ENCODE data around the gene MASP1.
A peak's percentile ranks its signal among the peaks of the same experiment; 100 is the strongest.
"Not testable (repeated sequence)": the region's sequence is repeated elsewhere in the genome, so short reads cannot be mapped to it uniquely, and the experiment has no call there.

The MASP1 gene

DNA sequence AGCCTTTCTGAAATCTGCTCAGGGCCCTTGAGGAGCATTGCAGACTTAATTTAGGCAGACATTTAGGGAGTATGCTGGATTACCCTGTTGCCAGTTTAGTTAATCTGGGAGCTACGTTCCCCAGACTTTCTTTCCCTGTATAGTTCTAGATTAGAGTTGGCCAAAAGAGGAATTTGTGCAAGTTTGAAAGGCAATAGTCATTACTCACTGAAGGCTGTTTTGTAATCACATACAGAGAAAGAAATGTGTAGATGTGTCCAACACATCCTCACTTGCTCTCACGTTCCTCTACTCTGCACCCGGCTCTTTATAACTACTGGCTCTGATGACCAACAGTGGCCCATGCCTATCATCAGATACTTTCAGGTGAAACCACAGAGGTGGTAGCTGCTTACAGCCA lies 24.2 kb downstream of the MASP1 start:
- FAIRE-seq (no peak), DNase-seq (ENCODE audit: insufficient read length, low spot score) (no peak)

DNA sequence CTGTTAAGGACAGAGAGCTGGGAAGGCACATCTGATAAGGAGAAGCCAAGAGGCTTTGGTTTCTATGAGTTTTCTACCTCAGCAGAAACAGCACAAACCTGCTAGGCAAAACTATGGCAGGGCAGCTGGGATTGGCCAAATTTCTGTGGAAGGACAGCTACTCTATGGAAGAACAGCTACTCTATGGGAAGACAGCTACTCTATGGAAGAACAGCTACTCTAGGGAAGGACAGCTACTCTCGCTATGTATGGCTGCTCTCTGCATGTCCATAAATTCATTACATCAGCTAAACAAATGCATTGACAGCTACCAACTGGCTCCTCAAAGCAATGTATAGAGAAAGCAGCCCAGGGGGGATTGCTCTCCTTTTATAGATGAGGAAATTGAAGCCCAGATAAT lies 24.8 kb downstream of the MASP1 start:
- no peak for FAIRE-seq

DNA sequence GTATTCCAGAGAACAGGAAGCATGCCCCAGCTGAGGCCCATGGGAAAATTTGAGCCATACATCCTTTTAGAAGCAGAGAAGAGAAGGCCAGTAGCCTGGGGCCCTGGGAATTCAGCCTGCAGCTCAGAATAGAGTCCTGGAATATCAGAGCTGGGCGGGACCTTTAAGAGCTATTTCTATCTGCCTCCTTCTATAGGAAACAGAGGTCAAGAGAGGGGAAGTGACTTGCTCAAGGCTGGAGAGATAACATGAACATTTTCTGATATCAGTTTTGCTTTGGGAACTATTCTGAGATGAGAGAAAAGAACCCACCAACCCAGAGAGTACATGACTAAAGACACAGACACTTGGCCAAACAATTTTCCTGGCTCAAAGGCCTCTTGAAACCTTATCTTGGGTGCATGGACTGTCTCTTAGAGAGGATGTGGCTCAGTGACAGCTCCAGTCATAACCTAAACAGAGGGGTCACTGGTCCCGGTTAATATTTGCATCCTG lies 26.0 kb downstream of the MASP1 start:
- DNase-seq (ENCODE audit: insufficient read length, low spot score) (no peak), FAIRE-seq (no peak)

More for the DNA sequence above, 24.8 kb downstream of the MASP1 start:
- no peak for DNase-seq (ENCODE audit: insufficient read length, low spot score)

DNA sequence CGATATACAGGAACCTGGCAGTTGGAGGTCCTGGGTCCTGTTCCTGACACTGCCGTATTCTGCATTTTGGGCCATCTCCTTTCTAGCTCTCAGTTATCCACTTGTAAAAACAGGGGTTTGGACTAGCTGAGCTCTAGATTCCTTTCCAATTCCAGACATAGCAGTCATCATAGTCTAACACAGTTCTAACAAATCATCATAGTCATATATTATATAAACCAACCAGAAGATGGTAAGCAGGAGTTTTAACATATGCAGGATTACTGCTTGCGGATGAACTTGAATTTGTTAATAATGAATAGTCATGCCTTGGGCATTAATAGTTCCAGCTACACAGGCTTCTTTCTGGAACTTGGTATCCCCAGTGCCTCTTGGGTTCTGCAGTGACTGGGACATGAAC lies 26.6 kb downstream of the MASP1 start:
- FAIRE-seq = no peak

DNA sequence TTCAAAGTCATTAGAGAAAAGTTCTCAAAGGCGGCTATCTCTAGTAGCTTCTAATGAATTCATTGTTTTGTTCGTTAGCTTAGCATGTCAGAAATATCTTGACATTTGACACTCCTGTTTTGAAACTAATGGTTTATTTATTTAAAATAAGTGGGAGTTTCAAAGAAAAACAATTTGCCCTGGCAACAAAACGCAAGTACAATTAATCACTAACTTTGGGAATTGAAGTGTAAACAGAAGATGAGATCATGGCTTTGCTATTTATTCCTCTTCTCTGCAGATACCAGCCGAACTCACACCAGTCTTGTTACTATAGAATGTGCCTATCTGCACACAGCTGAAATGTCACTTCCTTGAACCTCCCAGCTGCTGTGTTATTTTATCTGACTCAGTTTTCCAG lies 27.5 kb downstream of the MASP1 start:
- DNase-seq (ENCODE audit: insufficient read length, low spot score) (no peak), FAIRE-seq (no peak)

More for the DNA sequence above, 26.6 kb downstream of the MASP1 start:
- DNase-seq (ENCODE audit: insufficient read length, low spot score) = no peak

- DNase-seq (ENCODE audit: insufficient read length, low spot score) (no peak), FAIRE-seq (no peak)
Measured at GRCh38 chr3:187263270-187263669, 28.3 kb downstream of the MASP1 start.

- DNase-seq (ENCODE audit: insufficient read length, low spot score) = no peak
- FAIRE-seq = no peak
Measured at GRCh38 chr3:187262360-187262759, 29.2 kb downstream of the MASP1 start.

GRCh38 chr3:187261541-187261969 lies 30.0 kb downstream of the MASP1 start:
- FAIRE-seq (peak; percentile 63), DNase-seq (ENCODE audit: insufficient read length, low spot score) (no peak)

GRCh38 chr3:187259171-187259570 lies 32.4 kb downstream of the MASP1 start:
- DNase-seq (ENCODE audit: insufficient read length, low spot score) (no peak), FAIRE-seq (no peak)

DNA sequence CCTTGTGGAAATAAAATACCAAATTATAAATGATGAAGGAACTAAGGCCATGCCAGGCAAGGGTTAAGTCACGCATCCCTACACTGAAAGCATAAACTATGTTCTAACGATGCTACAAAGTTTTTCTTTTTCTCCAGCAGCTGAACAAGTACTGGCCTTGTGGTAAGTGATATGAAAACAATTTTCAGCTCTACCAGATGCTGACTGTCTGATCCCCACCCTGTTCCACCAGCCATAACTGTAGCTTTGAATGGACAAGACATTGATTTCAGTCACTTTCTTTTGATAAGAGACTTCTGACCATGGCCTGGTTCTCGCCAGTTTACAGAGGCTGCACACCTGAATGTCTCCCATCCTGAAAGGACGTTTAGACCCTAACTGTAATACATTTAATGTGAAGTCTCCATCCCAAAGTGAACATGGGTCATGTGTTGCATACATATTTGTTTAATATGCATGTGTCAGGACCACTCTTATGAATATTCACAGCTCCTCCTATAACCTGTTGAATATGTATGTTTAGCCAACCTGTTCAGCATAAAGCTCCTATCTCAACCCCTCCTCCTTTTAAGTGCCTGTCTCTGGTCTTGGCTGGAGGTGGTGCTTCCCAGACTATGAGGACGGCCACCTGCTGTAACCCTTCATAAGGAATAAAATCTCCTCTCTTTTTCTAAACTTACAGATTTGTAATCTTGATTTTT lies 33.4 kb downstream of the MASP1 start:
- FAIRE-seq (no peak), DNase-seq (ENCODE audit: insufficient read length, low spot score) (no peak)

- FAIRE-seq = no peak
- DNase-seq (ENCODE audit: insufficient read length, low spot score) = no peak
Measured at GRCh38 chr3:187257471-187257870, 34.1 kb downstream of the MASP1 start.

GRCh38 chr3:187256051-187256616 lies 35.4 kb downstream of the MASP1 start:
- DNase-seq (ENCODE audit: insufficient read length, low spot score) = no peak
- no peak for FAIRE-seq

DNA sequence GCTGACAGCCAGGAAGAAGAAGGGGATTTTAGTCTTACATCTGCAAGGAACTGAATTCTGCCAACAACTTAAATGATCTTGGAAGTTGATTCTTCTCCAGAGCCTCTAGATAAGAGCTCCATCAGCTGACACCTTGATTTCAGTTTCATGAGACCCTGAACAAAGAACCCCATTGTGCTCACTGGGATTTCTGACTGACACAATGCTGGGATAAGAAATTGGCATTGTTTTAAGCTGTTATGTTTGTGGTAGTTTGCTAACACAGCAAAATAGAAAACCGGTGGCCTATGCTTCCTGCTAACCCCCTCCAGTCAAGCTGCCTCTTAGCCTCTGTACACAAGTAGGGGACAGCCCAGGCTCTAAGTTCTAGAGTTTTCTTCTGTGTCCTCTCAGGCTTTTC lies 36.2 kb downstream of the MASP1 start:
- FAIRE-seq (no peak), DNase-seq (ENCODE audit: insufficient read length, low spot score) (no peak)

- DNase-seq (ENCODE audit: insufficient read length, low spot score) (no peak), FAIRE-seq (no peak)
Measured at GRCh38 chr3:187252311-187252710, 39.2 kb downstream of the MASP1 start.

DNA sequence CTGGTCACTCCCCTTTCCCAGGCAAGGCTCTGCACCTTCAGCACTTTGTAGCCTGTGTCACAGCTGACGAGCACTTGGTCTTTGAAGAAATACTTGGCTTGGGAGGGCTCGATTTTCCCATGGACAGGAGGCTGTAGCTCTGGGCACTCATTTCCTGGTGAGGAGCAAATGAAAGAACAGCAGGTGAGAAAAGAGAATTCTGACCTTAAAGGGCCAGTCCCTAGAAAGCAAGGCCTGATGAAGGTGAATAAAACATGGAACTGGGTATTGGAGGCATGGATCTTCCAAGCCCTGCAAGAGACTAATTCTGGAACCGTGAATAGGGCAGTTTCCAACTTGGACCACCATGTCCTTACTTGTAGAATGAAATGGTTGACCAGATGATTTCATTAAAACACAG lies 39.9 kb downstream of the MASP1 start:
- no peak for FAIRE-seq
- no peak for DNase-seq (ENCODE audit: insufficient read length, low spot score)

GRCh38 chr3:187247398-187247797 lies 44.1 kb downstream of the MASP1 start:
- FAIRE-seq = no peak

DNA sequence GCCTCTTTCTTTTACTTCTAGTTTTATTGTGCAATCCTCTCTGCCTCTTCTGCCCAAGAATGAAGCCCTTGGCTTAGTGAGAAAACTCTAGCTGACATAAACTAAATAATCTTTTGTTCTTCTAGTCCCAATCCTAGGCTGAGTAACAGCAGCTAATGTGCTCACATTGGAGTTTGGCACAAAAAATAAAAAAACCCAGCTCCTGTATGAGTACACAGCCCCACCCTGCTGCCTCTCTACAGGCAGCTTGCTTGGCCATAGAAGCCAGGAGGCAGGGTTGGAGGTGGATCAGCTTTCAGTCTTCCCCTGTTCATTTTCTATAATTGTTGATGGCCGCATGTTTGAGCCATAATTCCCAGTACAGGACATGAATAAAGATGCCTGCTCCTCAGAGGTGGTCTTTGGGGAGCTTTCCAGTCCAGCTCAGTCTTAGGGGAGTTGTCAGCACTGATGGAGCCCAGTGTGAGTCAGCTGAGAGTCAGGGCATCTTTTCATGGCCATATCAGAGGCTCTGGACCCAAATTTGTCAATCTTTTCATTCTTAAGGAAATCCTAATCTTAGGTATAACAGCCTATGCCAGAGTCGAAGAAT lies 47.5 kb downstream of the MASP1 start:
- FAIRE-seq = no peak

More at GRCh38 chr3:187247398-187247797, 44.1 kb downstream of the MASP1 start:
- no peak for DNase-seq (ENCODE audit: insufficient read length, low spot score)

DNA sequence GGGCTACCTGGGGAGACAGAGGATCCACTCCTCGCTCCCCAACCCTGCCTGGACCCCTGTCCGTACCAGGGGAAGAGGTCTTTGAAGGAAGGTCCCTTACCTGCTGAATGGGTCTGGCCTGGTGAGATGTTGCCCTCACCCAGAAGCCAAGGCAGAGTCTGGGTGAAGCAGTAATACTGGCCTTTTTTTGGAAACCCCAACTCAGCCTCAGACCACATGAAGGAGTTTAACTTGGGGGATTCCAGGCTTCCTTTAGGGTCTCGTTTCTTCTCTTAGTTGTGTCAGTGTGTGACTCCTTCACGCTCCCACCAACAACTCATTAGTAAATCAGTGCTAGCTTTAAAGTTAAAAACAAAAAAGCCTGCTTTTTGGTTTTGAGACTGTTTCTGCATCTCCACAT lies 48.6 kb downstream of the MASP1 start:
- FAIRE-seq = no peak
- no peak for DNase-seq (ENCODE audit: insufficient read length, low spot score)

More for the DNA sequence above, 47.5 kb downstream of the MASP1 start:
- no peak for DNase-seq (ENCODE audit: insufficient read length, low spot score)

- FAIRE-seq = no peak
Measured at GRCh38 chr3:187242435-187242834, 49.1 kb downstream of the MASP1 start.

GRCh38 chr3:187238835-187239234 lies 52.7 kb downstream of the MASP1 start:
- DNase-seq (ENCODE audit: insufficient read length, low spot score); FAIRE-seq: not testable (repeated sequence)

More at GRCh38 chr3:187242435-187242834, 49.1 kb downstream of the MASP1 start:
- DNase-seq (ENCODE audit: insufficient read length, low spot score) = no peak

GRCh38 chr3:187238239-187238638 lies 53.3 kb downstream of the MASP1 start:
- FAIRE-seq (no peak), DNase-seq (ENCODE audit: insufficient read length, low spot score) (no peak)

DNA sequence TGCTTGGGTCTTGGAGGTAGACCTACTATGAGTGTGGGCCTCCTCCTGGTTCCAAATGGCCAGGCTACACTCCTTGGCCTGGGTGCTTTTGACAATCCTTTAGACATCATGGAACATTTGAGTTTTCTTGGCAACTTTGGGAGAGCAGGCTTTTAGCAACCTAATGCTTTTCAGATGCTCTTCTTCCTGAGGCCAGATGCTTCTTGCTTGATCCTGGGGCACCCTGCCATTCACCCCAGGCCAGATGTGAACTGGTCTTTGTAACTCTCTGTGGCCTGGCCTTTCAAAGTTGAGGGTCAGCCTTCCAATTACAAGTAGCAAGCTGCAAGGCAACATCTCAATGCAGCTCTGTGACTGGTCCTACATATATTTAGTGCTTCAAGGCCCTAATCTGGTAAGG lies 53.8 kb downstream of the MASP1 start:
- DNase-seq (ENCODE audit: insufficient read length, low spot score) (no peak), FAIRE-seq (no peak)

Data from GM19239 (cell line).